A673 (cell line): ENCODE measurements around the gene TBX3.

Source experiments
- CTCF ChIP-seq: fragments of 300-800, 200-600 bp; sonication (generic); conservative IDR thresholded peaks from 2 replicates; pipeline ENCODE4 v1.5.1; 2017; ENCODE audit warnings: low read depth, mild to moderate bottlenecking, antibody characterized with exemption, low read length, moderate library complexity, mixed read lengths
- EZH2 ChIP-seq: fragments of 200-600 bp; sonication (generic); IDR thresholded peaks from 2 replicates; pipeline ENCODE4 v1.6.1; 2017; ENCODE audit warnings: borderline replicate concordance, low read depth, mild to moderate bottlenecking, mixed read lengths, antibody characterized with exemption, low read length; ENCODE audit not compliant: poor library complexity, severe bottlenecking

DNA sequence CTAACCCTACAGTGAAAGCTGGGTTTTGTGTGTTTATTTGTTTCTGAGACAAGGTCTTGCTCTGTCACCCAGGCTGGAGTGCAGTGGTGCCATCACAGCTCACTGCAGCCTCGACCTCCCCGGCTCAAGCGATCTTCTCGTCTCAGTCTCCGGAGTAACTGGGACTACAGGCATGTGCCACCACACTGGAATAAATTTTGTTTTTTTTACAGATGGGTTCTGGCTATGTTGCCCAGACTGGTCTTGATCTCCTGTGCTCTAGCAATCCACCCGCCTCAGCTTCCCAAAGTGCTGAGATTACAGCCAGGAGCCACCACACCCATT, 26.4 kb downstream of the TBX3 start:
- TF ChIP-seq CTCF, result no peak
- no peak for TF ChIP-seq EZH2
